GM12801 (cell line): ENCODE results near the gene ABI3BP.

Experiments used
- CTCF ChIP-seq: IDR thresholded peaks from one replicate; pipeline ENCODE4 v1.5.1; 2011; ENCODE audit warnings: control low read depth; ENCODE audit not compliant: insufficient read length; ENCODE audit errors: extremely low read depth

ABI3BP gene

GRCh38 chr3:101027286-101027685 is 34.1 kb upstream of the ABI3BP start:
- no peak for TF ChIP-seq CTCF

DNA sequence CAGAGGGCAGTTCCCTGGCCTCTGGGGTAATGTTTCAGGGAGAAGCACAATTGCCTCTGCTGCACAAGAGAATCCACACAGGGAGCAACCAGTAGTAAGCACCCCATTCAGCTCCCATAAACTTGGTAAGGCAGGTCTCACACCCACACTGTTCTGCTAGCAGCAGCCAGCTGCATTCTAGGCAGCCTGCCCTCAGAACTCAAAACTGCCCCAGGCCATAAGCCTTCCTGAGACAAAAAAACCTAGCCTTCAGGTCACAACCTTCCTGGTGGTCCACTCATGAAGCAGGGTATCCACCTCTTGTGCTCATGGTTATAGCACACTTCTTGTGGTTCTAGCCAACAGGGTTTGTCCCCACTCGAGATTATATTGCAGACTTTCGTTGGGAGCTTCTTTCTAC is 33.7 kb upstream of the ABI3BP start:
- TF ChIP-seq CTCF: no peak

DNA sequence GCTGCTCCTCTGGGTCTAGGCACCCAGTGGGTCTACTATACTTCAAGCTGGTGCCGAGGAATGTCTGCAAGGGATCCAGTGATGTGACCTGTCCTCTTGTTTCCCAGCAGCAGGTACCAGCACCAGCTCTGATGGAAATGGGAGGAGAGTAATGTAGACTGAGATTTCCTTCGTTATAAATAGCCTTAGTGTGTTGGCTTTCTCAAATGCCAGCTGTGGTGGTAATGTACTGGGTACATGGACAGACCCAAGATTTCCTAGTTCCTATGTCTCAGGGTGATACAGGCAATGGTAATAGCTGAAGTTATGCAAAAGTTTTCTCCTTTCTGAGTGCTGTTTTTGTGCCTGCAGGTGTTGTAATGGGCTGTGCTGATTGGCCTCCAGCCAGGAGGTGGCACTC is 33.0 kb upstream of the ABI3BP start:
- TF ChIP-seq CTCF: no peak

DNA sequence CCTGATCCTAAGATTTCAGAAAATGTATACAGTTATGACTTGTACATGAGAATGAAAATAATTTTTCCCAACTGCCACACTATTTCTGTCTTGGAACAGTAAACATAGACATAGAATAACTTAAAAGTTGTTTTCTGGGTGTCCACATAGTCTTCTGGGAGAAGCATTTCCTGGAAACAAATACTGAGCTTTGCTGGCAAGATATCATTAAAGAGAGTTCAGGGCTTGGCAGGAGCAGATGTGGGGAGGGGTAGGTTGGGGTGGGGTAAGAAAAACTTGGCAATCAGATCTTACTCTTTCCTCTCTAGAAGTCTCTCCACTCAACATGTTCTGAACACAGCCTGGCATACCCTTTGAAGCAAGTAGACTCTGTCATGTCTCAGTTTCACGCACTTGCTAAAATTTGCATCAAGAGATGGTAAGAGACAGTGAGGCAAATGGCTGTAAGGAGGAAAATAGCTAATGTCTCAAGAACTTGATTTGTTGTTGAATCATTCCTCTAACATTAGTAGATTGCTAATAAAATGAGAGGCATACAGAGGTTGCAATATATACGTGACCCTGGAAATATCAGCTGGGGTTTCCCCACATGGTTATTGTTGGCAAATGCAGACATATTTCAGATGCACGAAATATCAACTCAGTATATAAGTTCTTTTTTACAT is 27.3 kb upstream of the ABI3BP start:
- TF ChIP-seq CTCF: no peak

DNA sequence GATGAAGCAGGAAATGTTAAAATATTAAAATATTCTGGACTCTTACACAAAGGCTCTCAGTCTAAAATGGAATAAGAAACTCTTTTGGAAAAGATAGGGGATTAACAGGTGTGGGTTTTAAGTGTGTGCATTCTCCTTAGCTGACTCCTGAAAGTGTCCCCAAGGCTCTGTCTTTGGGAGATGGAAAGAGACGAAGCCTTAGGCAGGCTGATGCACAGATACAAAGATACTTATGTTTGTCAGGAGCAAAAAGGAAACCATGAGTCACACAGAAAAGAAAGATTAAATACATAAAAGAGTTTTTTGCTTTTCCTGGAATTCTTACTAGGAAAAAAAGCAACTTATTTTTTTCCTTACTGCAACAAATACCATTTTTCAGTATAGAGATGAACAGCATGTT is 23.8 kb upstream of the ABI3BP start:
- TF ChIP-seq CTCF: no peak

GRCh38 chr3:101011136-101011535 is 17.9 kb upstream of the ABI3BP start:
- no peak for TF ChIP-seq CTCF

GRCh38 chr3:101010296-101010695 is 17.1 kb upstream of the ABI3BP start:
- no peak for TF ChIP-seq CTCF
